ENCODE results near the gene ATP8A2. TPM values are rescaled to one million over a fixed set of nuclear protein-coding genes. Genes with fewer than 3 reads are reported as not detected.
"Not testable (repeated sequence)": the region's sequence is repeated elsewhere in the genome, so short reads cannot be mapped to it uniquely, and the experiment has no call there.

ATP8A2 gene
- total RNA-seq, 2 experiments from 2014 or later = 0.28 to 0.32 TPM

- no peaks in the 10 kb centered on the region for H3K4me1 Mint-ChIP-seq
- no peak for ATAC-seq
- H3K36me3 Mint-ChIP-seq = no peaks in the 10 kb centered on the region
- DNase-seq = no peak
- CTCF ChIA-PET = no interaction called here
- H3K4me3 Mint-ChIP-seq = no peak overlapping the region
- H3K27ac Mint-ChIP-seq = no peak overlapping the region
- no peaks in the 10 kb centered on the region for H3K9me3 Mint-ChIP-seq (ENCODE audit: low read depth)
- peaks cover 2% of the 10 kb centered on the region for H3K27me3 Mint-ChIP-seq
Measured at GRCh38 chr13:25494698-25495411, 123.1 kb downstream of the ATP8A2 start.

GRCh38 chr13:25501231-25501630 is 129.5 kb downstream of the ATP8A2 start:
- Mint-ChIP-seq H3K9me3 (ENCODE audit: low read depth) (no peaks in the 10 kb centered on the region), H3K27me3 (peaks cover 4% of the 10 kb centered on the region), H3K36me3 (no peaks in the 10 kb centered on the region), H3K27ac (no peak overlapping the region), H3K4me1 (no peaks in the 10 kb centered on the region), H3K4me3 (no peak overlapping the region)
- CTCF ChIA-PET = no interaction called here
- no peak for DNase-seq
- no peak for ATAC-seq

GRCh38 chr13:25502031-25502430 is 130.3 kb downstream of the ATP8A2 start:
- H3K27ac Mint-ChIP-seq = no peak overlapping the region
- DNase-seq = no peak
- peaks cover 4% of the 10 kb centered on the region for H3K27me3 Mint-ChIP-seq
- ATAC-seq = no peak
- no peaks in the 10 kb centered on the region for H3K36me3 Mint-ChIP-seq
- CTCF ChIA-PET = no interaction called here
- no peak overlapping the region for H3K4me3 Mint-ChIP-seq
- no peaks in the 10 kb centered on the region for H3K4me1 Mint-ChIP-seq
- no peaks in the 10 kb centered on the region for H3K9me3 Mint-ChIP-seq (ENCODE audit: low read depth)

- Mint-ChIP-seq H3K4me3 (no peak overlapping the region), H3K9me3 (ENCODE audit: low read depth) (no peaks in the 10 kb centered on the region), H3K27me3 (peaks cover 4% of the 10 kb centered on the region), H3K4me1 (no peaks in the 10 kb centered on the region), H3K27ac (no peak overlapping the region), H3K36me3 (no peaks in the 10 kb centered on the region)
- CTCF ChIA-PET = no interaction called here
- ATAC-seq (no peak), DNase-seq (no peak)
Measured at GRCh38 chr13:25502551-25502950, 130.8 kb downstream of the ATP8A2 start.

- Mint-ChIP-seq H3K36me3 (no peaks in the 10 kb centered on the region), H3K4me1 (no peaks in the 10 kb centered on the region), H3K27me3 (peaks cover 4% of the 10 kb centered on the region), H3K4me3 (no peak overlapping the region), H3K27ac (no peak overlapping the region), H3K9me3 (ENCODE audit: low read depth) (no peaks in the 10 kb centered on the region)
- ATAC-seq = no peak
- DNase-seq = no peak
- CTCF ChIA-PET = no interaction called here
Measured at GRCh38 chr13:25503856-25504255, 132.1 kb downstream of the ATP8A2 start.

GRCh38 chr13:25507841-25508240 is 136.1 kb downstream of the ATP8A2 start:
- Mint-ChIP-seq H3K27ac (no peak overlapping the region), H3K4me1 (no peaks in the 10 kb centered on the region), H3K9me3 (ENCODE audit: low read depth) (peaks cover 6% of the 10 kb centered on the region), H3K36me3 (no peaks in the 10 kb centered on the region), H3K4me3 (no peak overlapping the region), H3K27me3 (no peaks in the 10 kb centered on the region)
- ATAC-seq (no peak), DNase-seq (no peak)
- CTCF ChIA-PET = no interaction called here

GRCh38 chr13:25513060-25513459 is 141.3 kb downstream of the ATP8A2 start:
- H3K36me3 Mint-ChIP-seq; H3K9me3 Mint-ChIP-seq (ENCODE audit: low read depth); ATAC-seq; H3K4me3 Mint-ChIP-seq; H3K27me3 Mint-ChIP-seq; H3K27ac Mint-ChIP-seq; H3K4me1 Mint-ChIP-seq; CTCF ChIA-PET; DNase-seq: not testable (repeated sequence)

GRCh38 chr13:25518441-25518840 is 146.7 kb downstream of the ATP8A2 start:
- Mint-ChIP-seq H3K9me3 (ENCODE audit: low read depth) (no peaks in the 10 kb centered on the region), H3K4me3 (no peak overlapping the region), H3K27me3 (no peaks in the 10 kb centered on the region), H3K36me3 (no peaks in the 10 kb centered on the region), H3K27ac (no peak overlapping the region), H3K4me1 (no peaks in the 10 kb centered on the region)
- ATAC-seq = no peak
- no peak for DNase-seq
- CTCF ChIA-PET = no interaction called here

GRCh38 chr13:25525884-25526283 is 154.1 kb downstream of the ATP8A2 start:
- CTCF ChIA-PET = no interaction called here
- peaks cover 7% of the 10 kb centered on the region for H3K9me3 Mint-ChIP-seq (ENCODE audit: low read depth)

GRCh38 chr13:25528266-25528665 is 156.5 kb downstream of the ATP8A2 start:
- Mint-ChIP-seq H3K4me3 (no peak overlapping the region), H3K27ac (no peak overlapping the region), H3K36me3 (no peaks in the 10 kb centered on the region), H3K27me3 (peaks cover 4% of the 10 kb centered on the region), H3K9me3 (ENCODE audit: low read depth) (peaks cover 7% of the 10 kb centered on the region), H3K4me1 (no peaks in the 10 kb centered on the region)
- CTCF ChIA-PET = interaction anchor here (1.5 kb wide), 1 partner anchor 19 kb away, joined by 3 read pairs; no protein-coding TSS in a partner anchor
- DNase-seq (no peak), ATAC-seq (no peak)

More at GRCh38 chr13:25525884-25526283, 154.1 kb downstream of the ATP8A2 start:
- ATAC-seq = no peak
- H3K4me1 Mint-ChIP-seq = no peaks in the 10 kb centered on the region
- no peak for DNase-seq
- no peak overlapping the region for H3K27ac Mint-ChIP-seq
- no peak overlapping the region for H3K4me3 Mint-ChIP-seq
- no peaks in the 10 kb centered on the region for H3K36me3 Mint-ChIP-seq
- H3K27me3 Mint-ChIP-seq = no peaks in the 10 kb centered on the region

GRCh38 chr13:25529425-25529824 is 157.7 kb downstream of the ATP8A2 start:
- Mint-ChIP-seq H3K9me3 (ENCODE audit: low read depth) (peaks cover 7% of the 10 kb centered on the region), H3K27ac (no peak overlapping the region), H3K4me3 (no peak overlapping the region), H3K4me1 (no peaks in the 10 kb centered on the region), H3K27me3 (peaks cover 4% of the 10 kb centered on the region), H3K36me3 (no peaks in the 10 kb centered on the region)
- ATAC-seq = no peak
- no peak for DNase-seq
- CTCF ChIA-PET = interaction anchor here (1.2 kb wide), 1 partner anchor 12 kb away, joined by 6 read pairs; no protein-coding TSS in a partner anchor

GRCh38 chr13:25538276-25538675 is 166.5 kb downstream of the ATP8A2 start:
- ATAC-seq (no peak), DNase-seq (no peak)
- Mint-ChIP-seq H3K27me3 (peaks cover 4% of the 10 kb centered on the region), H3K4me1 (no peaks in the 10 kb centered on the region), H3K9me3 (ENCODE audit: low read depth) (peaks cover 2% of the 10 kb centered on the region), H3K4me3 (no peak overlapping the region), H3K36me3 (no peaks in the 10 kb centered on the region), H3K27ac (no peak overlapping the region)
- CTCF ChIA-PET = no interaction called here

- Mint-ChIP-seq H3K4me3 (no peak overlapping the region), H3K4me1 (no peaks in the 10 kb centered on the region), H3K27ac (no peak overlapping the region), H3K9me3 (ENCODE audit: low read depth) (peaks cover 2% of the 10 kb centered on the region), H3K27me3 (peaks cover 6% of the 10 kb centered on the region), H3K36me3 (no peaks in the 10 kb centered on the region)
- no peak for DNase-seq
- CTCF ChIA-PET = interaction anchor here (2.3 kb wide), 1 partner anchor 11 kb away, joined by 6 read pairs; no protein-coding TSS in a partner anchor
- no peak for ATAC-seq
Measured at GRCh38 chr13:25541434-25542123, 169.8 kb downstream of the ATP8A2 start.

GRCh38 chr13:25548991-25549390 is 177.2 kb downstream of the ATP8A2 start:
- not testable (repeated sequence) for H3K4me3 Mint-ChIP-seq

More at GRCh38 chr13:25548991-25549390, 177.2 kb downstream of the ATP8A2 start:
- CTCF ChIA-PET; H3K27ac Mint-ChIP-seq; ATAC-seq; H3K9me3 Mint-ChIP-seq (ENCODE audit: low read depth); H3K36me3 Mint-ChIP-seq; DNase-seq; H3K4me1 Mint-ChIP-seq: not testable (repeated sequence)
- peaks cover 10% of the 10 kb centered on the region for H3K27me3 Mint-ChIP-seq
